NCI-H1092 (cell line): ENCODE measurements around the gene NBPF6.
"Not testable (repeated sequence)": the region's sequence is repeated elsewhere in the genome, so short reads cannot be mapped to it uniquely, and the experiment has no call there.

Experiments used
- DNase-seq: peaks from one replicate; lab custom pipeline; 2025; lab: John Stamatoyannopoulos, UW

Gene NBPF6, protein sequence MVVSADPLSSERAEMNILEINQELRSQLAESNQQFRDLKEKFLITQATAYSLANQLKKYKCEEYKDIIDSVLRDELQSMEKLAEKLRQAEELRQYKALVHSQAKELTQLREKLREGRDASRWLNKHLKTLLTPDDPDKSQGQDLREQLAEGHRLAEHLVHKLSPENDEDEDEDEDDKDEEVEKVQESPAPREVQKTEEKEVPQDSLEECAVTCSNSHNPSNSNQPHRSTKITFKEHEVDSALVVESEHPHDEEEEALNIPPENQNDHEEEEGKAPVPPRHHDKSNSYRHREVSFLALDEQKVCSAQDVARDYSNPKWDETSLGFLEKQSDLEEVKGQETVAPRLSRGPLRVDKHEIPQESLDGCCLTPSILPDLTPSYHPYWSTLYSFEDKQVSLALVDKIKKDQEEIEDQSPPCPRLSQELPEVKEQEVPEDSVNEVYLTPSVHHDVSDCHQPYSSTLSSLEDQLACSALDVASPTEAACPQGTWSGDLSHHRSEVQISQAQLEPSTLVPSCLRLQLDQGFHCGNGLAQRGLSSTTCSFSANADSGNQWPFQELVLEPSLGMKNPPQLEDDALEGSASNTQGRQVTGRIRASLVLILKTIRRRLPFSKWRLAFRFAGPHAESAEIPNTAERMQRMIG

DNA sequence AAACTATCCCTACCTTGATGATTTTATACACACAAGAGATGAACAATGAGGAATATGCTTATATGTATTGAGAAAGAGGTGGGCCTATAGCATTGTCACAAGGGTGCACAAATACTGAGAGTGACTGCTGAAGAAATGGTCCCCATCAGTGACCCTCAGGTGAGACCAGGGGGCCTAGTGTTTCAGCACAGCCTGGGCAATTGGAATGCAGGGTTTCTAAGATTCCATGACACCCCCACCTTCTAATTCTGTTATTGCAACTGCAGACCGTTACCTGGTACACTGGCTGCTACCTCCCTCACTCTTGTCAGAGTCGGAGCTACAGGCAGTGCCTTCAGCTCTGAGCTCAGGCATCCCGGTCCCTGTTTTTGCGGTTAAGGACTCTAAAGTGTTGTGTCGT, at the start of gene NBPF6:
NBPF6 (plus strand) TSS at position 301 of the 400 bp plus-strand sequence. CDS start 259 bp downstream, outside the sequence.
- DNase-seq = not testable (repeated sequence)

DNA sequence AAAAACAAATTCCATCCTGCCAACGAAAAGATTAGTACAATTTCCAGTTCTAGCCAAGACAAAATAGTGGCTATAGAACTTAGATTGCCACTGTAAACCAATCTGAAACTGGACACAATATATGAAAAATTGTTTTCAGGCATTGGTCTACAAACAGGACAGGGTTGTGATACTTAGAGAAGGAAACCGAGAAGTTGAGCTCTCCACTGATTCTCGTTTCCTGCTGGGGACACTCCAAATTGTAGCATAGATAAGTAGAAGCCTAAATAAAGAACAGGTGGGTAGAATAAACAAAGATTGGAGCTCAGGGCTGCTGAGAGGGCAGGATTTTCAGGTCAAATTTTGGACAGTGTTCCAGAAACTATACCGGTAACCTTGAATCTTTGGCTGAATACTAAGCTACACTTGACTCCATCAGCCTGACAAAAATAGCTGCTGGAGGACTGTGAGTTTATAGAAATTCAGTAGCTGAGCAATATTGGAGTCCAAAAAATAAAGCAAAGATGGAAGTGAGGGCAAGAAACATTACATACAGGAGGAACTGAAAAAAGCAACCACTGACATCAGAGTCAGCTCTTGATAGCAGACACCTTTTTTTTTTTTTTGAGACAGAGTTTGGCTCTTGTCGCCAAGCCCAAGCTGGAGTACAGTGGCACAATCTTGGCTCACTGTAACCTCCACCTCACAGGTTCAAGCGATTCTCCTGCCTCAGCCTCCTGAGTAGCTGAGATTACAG, 38.9 kb upstream of the NBPF6 start:
- DNase-seq = not testable (repeated sequence)

DNA sequence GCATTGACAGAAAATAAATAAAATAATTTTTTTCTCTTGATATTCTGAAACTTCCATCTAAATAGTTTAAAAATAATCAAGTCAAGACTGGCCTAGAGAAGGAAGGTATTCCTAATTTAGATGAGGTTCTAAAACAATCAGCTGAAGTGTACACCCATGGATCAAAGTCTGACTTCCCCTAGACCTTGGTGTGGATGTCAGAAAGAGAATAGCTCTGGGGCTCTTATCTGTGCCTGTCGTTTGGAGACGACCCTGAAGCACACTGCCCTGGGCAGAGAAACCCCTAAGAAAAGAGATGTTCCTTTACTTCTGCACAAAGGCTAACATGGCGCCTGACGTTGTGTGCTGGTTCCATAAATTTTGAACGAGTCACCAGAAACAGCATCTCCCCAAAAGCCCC, 30.0 kb upstream of the NBPF6 start:
- not testable (repeated sequence) for DNase-seq

DNA sequence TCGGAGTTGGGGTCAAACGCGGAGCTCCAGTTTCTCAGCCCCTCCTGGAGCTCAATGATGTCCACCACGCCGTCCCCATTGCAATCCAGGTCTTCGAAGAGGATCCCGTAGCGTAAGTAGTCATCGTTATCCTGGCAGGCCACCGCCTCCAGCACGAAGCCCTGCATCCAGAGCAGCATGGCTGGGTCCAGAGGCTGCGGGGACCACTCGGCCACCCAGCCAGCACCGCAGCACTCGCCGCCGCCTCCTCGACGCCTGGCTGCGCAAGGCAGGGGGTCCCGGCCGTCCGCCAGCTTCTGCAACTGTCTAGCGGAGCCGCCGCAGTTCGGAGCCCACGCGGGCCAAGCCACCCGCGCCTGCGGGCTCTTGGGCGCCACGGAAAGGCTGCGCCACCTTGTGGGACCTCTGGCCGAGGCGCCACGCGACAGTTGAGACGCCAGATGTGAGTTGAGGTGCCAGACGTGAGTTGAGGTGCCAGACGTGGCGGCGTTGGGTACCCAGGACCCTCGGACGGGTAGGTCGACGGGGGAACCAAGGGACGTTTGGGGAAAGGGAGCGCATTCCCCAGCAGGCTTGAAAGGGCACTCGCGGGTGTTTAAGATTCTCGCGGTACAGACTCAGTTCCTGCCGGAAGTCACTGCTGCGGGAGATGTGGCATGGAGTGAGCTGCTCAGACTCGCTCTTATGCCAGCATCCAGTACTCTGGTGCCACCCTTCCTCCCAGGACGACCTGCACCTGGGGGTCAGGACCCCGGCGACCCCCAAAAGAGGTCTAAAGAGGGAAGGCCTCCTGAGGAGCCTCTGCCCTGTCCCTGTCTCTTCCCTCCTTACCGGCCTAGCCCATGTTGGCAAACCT, 28.9 kb upstream of the NBPF6 start:
- not testable (repeated sequence) for DNase-seq

DNA sequence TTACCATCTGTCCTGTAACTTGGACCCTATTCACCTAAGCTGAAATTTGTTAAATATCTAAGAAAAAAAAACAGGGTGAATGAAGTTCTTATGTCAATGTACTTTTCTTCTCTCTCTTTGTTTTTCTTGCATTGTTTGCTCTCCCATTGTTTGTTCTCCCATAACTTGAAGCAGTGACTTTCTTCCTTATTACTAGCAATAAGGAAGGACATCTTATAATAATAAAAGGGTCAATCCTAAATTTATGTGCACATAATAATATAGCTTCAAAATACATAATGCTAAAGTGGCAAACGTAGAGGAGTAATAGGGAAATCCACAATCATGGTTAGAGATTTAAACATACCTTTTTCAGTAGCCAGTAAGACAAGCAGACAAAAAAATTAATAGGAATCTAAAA, 23.3 kb upstream of the NBPF6 start:
- DNase-seq = not testable (repeated sequence)

DNA sequence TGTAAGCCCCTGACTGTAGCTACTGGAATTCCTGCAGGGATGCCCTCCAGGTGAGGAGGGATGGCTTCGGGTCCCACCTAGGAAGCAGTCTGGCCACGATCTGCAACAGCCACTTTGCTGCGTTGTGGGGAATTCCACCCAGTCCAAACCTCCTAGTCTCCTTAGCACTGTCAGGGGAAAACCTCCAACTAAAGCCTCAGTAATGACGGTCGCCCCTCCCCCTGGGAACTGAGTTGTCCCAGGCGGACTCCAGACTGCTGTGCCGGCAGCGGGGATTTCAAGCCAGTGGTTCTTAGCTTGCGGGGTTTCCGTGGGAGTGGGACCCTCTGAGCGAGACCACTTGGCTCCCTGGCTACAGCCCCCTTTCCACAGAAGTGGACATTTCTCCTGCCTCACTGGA, 18.1 kb upstream of the NBPF6 start:
- not testable (repeated sequence) for DNase-seq

DNA sequence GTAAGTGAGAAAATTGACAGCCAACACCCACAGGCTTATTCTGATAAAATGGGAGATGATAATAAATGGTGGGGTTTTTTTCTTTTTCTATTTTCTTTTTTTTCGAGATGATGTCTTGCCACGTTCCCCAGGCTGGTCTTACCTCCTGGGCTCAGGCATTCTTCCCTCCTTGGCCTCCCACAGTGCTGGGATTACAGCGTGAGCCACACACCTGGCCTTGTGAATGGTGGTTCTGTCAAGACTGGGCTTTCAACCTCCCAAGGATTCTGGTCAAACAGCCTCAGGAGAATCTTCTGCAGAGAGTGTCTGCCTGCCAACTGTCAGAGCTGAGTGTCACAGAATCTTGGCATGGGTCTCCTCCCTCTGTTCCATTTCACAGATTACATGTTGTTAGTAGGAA, 16.7 kb upstream of the NBPF6 start:
- not testable (repeated sequence) for DNase-seq

DNA sequence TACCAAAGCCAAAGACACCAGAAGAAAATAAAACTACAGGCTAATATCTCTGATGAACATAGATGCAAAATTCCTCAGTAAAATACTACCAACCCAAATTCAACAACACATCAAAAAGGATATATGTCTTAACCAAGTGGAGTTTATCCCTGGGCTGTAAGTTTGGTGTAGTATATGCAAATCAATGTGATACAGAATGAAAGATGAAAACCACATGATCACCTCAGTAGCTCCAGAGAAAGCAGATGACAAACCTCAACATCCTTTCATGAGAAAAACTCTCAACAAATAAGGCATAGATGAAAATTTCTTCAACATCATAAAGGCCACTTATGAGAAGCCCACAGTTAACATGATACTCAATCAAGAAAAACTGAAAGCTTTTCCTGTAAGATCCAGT, 11.6 kb upstream of the NBPF6 start:
- not testable (repeated sequence) for DNase-seq

DNA sequence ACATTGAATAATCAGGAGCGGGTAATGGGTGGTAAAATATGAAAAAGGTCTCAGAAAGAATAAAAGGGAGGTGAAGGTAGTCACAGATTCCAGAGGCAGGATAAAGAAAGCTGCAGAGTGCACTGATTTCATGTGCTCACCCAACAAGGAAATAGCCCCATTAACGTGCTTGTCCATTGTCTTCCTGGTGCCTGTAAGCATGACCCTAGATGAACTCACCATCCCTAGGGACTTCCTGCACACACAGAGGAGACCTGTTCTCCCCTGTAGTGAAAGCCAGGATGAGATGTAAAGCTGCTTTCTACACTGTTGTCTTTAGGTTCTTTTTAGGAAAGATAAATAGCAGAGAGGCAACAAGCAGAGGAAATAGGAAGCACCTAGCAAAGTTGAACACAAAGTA, 4.4 kb downstream of the NBPF6 start:
- DNase-seq = not testable (repeated sequence)

DNA sequence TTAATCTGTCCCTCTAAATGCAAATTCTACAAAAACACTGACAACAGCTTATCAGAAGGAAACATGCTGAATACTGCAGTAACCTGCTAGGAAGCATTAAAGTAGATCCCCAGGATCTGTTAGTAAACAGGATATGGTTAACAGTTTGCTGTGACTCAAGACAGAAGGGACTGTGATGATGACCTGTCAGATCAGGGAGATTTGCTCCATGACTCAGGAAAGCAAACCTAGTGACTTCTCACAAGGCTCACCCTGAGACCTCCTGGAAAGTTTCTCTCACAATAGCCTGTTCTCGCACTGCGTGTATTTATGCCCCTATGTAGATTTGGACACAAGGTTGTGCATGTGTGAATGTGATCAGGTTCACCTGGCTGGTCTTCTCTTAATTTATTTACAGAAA, 8.5 kb downstream of the NBPF6 start:
- not testable (repeated sequence) for DNase-seq

DNA sequence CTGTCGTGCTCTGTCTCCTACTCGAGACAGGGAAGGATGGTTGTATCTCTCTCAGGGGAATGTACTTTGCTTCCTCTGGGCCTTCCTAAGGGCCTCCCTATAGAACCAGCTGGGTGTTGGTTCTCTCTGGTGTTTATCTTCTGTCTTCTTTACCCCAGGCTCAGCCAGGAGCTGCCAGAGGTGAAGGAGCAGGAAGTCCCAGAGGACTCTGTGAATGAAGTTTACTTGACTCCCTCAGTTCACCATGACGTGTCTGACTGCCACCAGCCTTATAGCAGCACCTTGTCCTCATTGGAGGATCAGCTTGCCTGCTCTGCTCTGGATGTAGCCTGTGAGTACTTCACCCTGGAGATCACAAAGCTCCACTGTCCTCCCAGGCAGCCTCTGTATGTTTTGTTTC, 11.6 kb downstream of the NBPF6 start:
- not testable (repeated sequence) for DNase-seq

DNA sequence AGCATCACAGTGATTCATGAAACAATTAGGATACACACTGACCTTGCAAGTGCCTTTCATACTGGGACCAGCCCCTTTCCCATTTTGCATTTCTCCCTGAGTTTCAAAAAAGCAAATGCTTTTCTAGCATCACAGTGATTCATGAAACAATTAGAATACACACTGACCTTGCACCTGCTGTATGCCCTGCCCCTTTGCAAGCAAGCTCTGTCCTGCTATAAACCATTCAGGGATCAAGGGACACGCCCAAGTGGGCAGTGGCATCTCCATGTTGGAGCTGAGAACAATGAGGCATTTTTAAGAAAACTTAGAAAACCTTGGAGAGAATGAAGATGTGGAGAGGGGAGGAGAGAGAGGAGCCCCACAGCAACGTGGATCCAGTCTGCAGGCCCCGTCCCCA, 13.8 kb downstream of the NBPF6 start:
- not testable (repeated sequence) for DNase-seq

DNA sequence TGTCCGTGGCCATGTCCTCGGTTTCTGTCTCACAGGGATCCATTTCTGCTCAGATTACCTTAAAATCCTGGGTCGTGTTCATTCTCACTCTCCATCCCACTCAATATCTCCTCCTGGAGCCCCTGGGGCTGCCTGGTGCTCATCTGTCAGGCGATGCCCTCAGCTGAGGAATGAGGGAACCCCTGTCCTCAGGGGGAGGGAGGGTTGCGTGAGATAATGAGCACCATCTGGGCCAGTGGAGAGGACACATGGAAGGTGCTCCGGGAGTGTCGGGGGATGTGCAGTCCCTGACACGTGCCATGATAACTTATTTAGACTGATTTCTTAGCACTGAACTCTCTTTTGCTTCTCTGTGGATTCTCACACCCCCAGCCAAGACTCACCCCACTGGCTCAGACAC, 16.0 kb downstream of the NBPF6 start:
- not testable (repeated sequence) for DNase-seq

DNA sequence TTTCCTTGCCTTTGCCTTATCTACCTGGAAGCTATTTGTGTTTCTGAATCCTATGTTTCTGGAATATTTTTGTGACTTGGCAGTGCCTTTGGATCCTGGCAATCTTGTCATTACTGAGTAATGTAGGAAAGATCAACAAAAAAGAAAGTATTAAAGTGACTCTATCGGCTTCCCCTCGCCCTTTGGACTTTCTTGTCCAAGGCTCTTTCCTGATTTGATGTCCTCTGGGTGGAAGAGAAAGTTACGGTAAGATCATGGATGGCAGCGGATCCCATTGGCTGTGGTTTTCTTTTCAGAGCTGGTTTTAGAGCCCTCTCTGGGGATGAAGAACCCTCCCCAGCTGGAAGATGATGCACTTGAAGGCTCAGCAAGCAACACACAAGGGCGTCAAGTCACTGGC, 17.0 kb downstream of the NBPF6 start:
- not testable (repeated sequence) for DNase-seq

DNA sequence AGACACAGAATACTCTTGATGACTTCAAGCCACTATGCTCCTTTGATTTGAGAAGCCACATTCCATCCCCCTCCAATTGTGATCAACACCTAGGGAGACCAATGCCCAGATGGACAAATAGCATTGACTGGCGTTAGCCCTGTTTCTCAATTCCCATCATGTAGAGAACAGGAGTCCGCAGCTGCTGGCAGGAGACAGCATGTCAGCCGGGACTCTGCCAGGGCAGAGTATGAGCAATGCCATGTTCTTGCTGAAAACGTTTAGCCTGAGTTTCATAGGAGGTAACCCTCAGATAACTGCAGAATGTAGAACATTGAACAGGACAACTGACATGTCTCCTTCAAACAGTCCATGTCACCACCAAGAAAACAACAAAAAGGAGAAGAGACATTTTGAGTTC, 20.6 kb downstream of the NBPF6 start:
- not testable (repeated sequence) for DNase-seq

DNA sequence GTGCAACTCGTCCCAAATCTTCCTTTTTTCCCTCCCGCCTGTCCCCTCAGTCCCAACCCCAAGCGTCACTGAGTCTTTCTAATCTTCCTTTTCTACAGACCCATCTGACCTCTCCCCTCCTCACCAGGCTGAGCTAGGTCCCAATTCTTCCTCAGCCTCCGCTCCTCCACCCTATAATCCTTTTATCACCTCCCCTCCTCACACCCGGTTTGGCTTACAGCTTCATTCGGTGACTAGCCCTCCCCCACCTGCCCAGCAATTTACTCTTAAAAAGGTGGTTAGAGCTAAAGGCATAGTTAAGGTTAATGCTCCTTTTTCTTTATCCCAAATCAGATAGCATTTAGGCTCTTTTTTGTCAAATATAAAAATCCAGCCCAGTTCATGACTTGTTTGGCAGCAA, 24.4 kb downstream of the NBPF6 start:
- DNase-seq = not testable (repeated sequence)

DNA sequence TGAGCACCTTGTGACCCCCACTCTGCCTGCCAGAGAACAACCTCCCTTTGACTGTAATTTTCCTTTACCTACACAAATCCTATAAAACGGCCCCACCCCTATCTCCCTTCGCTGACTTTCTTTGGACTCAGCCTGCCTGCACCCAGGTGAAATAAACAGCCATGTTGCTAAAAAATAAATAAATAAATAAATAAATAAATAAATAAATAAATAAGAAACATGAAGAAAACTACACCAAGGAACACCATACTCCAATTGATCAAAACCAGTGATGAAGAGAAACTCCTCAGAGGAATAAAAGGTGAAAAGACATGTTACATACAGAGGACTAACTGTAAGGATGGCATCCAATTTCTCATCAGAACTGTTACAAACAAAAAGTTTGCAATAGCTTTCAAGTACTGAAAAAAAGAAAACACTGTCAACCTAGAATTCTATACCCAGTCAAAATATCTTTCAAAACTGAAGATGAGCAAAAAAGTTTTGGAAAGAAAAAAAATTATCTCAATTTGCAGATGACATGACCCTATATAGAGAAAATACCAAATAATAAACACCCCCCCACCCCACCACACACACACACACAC, 28.4 kb downstream of the NBPF6 start:
- no peak for DNase-seq

DNA sequence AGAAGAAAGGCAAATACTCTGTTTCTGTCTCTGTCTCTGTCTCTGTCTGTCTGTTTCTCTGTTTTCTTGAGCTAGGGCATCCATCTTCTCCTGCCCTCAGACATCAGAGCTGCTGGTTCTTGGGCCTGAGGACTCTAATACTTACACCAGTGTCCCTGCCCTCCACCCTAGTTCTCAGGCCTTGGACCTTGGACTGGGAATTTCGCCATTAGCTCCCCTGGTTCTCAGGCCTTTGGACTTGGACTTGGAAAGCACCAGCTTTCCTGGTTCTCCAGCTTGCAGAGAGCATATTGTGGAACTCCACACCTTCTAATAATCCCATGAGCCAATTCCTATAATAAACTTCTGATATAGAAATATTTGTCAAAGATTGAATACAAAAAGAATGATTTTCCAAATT, 32.6 kb downstream of the NBPF6 start:
- no peak for DNase-seq

DNA sequence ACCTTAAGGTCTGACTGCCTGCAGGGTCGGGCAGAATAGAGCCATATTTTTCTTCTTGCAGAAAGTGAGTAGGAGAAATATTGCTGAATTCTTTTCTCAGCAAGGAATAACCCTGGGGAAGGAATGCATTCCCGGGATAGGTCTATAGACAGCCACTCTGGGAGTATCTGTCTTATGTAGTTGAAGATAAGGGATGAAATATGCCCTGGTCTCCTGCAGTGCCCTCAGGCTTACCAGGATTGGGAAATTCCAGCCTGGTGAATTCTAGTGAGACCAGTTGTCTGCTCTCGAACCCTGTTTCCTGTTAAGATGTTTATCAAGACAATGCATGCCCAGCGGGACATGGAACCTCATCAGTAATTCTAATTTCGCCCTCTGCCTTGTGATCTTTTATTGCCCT, 35.8 kb downstream of the NBPF6 start:
- DNase-seq = not testable (repeated sequence)

DNA sequence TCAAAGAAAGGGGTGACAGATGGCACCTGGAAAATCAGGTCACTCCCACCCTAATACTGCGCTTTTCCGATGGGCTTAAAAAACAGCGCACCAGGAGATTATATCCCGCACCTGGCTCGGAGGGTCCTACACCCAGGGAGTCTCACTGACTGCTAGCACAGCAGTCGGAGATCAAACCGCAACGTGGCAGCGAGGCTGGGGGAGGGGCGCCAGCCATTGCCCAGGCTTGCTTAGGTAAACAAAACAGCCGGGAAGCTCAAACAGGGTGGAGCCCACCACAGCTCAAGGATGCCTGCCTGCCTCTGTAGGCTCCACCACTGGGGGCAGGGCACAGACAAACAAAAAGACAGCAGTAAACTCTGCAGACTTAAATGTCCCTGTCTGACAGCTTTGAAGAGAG, 36.6 kb downstream of the NBPF6 start:
- DNase-seq = not testable (repeated sequence)

DNA sequence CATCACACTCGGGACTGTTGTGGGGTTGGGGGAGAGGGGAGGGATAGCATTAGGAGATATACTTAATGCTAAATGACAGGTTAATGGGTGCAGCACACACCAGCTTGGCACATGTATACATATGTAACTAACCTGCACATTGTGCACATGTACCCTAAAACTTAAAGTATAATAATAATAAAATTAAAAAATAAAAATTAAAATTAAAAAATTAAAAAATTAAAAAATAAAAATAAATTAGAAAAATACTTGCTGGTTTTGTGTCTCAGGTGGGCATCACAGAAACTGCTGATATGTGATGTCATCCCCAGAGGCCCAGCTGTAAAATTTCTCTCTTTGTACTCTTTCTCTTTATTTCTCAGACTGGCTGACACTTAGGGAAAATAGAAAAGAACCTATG, 44.9 kb downstream of the NBPF6 start:
- DNase-seq = not testable (repeated sequence)
